Raji (cell line): ENCODE results near the gene GFER.

Experiments
- POLR2A ChIP-seq: IDR thresholded peaks from 2 replicates; pipeline ENCODE4 v1.6.1; 2011; ENCODE audit warnings: low read depth, low read length, control low read depth; ENCODE audit not compliant: insufficient read depth

The GFER gene

GRCh38 chr16:2033057-2033908, 49.3 kb downstream of the GFER start:
- TF ChIP-seq POLR2A: no peak

GRCh38 chr16:2034696-2035430, 50.9 kb downstream of the GFER start:
- TF ChIP-seq POLR2A: no peak

GRCh38 chr16:2035431-2036199, 51.6 kb downstream of the GFER start:
- no peak for TF ChIP-seq POLR2A

- TF ChIP-seq POLR2A: no peak
Observed at GRCh38 chr16:2036200-2036966, 52.4 kb downstream of the GFER start.

GRCh38 chr16:2037115-2037514, 53.1 kb downstream of the GFER start:
- no peak for TF ChIP-seq POLR2A
